NCI-H1694 (cell line): Measurements from ENCODE around the gene DGUOK.
A peak's percentile ranks its signal among the peaks of the same experiment; 100 is the strongest.

ENCODE experiments used
- DNase-seq: peaks from one replicate; lab custom pipeline; 2025; lab: John Stamatoyannopoulos, UW

Gene DGUOK

DNA sequence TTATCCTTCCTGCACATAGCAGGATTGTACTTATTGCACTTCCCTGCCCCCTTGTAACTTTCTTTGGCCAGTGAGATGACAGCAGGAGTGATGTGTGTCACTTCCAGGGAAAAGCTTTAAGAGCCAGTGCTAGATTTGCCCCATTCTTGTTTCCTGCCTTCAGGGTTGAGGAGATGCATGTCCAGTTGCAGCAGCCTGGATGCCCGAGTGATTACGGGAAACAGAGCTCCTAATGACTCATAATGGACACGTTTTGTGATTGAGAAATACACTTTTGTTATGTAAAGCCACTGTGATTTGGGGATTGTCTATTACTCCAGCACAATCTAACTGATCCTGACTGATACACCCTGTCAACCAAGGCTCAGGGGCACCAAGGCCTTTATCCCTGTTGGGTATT is 53.0 kb downstream of the DGUOK start:
- no peak for DNase-seq

DNA sequence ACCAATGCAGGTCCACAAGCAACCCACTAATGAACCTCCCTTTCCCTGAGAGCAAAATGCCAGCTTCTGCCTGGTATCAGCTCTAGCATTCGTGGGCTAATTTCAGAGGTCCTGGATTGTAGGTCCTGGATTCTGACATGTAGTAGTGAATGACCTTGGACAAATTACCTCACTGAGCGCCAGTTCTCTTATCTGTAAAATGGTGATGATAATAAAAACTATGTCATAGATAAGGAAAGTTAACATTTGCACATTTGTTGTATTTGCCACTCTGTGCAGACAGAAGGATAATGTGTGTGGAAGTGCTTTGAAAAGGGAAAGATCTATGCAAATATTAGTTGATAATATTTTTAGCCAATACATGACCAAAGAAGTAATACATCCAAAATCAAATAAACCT is 53.9 kb downstream of the DGUOK start:
- DNase-seq = no peak

DNA sequence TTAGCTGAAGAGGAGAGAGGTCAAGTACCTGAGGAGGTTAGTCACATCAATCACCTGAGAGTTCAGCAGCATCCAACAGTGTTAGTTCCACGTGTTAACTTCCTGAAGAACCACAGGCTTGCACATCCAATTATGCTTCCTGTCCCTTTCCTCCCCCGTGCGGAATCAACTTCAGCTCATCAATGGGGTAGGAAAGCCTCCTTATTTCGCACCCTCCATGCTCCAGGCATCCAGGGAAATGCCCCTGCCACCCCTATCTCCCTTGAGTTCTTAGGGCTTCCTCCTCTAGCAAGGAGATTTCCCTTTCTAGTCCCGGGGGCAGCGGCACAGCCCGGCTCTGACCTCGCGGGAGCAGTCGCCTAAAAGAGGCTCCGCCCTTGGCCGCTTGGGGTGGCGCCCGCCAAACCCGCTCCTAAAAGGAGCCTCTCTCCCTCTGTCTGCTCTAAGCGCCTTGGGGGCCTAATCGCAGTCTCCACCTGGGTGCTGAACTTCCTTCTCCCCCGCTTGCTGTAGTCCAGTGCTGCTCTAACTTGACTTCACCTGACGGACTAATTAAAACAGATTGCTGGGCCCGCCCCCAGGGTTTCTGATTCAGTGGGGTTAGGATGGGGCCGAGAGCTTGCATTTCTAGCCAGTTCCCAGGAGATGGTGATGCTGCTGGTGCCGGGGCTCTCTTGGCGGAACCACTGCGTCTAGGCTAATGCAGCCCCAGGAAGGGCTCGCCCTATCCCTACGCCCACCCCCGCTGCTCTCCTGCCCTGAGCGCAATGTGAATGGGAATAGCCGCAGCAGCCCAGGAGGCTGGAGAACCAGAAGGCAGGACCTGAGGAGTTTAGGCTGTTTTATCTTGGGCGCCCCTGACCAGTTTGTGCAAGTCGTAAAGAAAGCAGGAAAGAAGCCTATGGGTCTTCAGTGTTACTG is 54.7 kb downstream of the DGUOK start:
- DNase-seq = no peak

DNA sequence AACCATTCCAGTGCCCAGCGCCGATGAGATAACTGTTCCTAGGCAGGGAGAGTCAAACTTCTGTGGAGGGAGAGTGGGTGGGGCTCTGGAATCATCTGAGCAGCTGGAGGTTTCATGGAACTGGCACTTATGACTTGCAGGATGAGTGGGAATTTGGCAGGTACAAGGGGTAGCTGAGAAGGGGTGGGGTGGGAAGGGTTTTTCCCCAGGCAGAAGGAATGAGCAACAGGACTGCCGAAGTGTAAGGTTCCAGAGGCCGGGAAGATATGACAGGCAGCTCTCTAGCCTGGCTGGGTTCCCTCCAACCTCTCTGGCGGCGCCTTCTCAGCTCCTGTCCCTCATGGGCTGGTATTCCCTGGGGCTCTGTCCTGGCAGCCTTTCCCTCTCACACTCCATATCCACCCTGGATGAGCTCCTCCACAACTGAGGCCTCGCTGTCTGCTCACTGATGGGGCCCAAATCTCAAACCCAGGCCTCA is 55.5 kb downstream of the DGUOK start:
- peak; percentile 32 for DNase-seq

DNA sequence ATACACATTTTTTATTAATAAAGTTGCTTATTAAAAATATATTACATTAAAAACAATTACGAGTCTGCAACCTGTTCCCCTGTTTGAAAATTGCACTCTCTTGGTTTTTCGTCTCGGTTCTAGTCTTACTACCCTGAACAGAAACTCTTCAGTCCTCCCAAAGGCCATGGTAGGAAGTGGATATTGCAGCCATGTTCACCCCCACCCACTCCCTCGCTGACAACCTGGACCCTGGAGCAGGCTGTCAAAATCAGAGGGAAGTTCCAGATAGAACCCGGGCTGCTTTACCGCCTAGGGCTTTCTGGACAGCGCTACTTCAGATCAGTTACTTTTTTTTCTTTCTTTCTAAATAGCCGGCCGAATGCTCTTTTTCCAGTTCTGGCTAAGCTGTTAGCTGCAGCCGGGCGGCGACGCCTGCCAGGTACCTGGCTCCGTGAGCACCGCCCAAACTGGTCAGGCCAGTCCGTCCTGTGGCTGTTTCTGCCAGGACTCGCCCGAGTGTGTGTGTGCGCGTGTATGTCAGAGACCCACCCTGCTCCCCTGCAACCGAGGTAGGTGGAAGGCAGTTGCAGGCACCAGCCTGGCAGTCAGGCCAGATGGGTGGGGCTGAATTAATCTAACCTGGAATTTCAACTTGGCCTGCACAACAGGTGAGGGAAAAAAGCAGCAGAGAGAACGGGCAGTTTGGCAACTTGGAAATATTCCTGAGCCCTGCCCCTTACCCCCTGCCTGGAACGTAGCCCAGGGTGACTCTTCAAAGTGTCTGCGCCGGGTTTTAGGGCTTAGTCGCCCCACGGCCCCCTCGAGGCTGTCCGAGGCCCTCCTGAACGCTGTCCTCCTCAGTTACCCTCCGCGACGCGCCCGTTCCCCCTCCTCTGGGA is 56.9 kb downstream of the DGUOK start:
- no peak for DNase-seq

GRCh38 chr2:73984203-73984921 is 57.7 kb downstream of the DGUOK start, which contains the start of gene TET3:
Gene TET3 (plus strand): TSS chr2:73984910. CDS start chr2:73986404, 1,494 bp downstream.
- no peak for DNase-seq

DNA sequence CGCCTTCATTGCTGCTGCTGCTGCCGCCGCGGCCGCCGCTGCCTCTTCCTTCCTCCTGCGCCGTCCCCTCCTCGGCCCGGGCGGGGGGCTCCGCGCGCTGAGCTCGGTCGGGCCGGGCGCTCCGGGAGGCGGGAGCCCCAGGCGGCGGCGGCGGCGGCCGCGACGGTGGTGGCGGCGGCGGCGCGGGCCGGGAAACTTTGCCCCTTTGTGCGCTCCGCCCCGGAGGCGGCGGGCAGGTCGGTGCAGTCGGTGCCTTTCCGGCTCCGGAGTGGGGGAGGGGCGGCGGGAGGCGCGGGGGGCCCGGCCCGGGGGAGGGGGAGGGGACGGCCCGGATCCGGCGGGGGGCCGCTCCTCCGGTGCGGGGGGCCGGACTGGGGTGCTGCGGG is 58.2 kb downstream of the DGUOK start:
- no peak for DNase-seq

DNA sequence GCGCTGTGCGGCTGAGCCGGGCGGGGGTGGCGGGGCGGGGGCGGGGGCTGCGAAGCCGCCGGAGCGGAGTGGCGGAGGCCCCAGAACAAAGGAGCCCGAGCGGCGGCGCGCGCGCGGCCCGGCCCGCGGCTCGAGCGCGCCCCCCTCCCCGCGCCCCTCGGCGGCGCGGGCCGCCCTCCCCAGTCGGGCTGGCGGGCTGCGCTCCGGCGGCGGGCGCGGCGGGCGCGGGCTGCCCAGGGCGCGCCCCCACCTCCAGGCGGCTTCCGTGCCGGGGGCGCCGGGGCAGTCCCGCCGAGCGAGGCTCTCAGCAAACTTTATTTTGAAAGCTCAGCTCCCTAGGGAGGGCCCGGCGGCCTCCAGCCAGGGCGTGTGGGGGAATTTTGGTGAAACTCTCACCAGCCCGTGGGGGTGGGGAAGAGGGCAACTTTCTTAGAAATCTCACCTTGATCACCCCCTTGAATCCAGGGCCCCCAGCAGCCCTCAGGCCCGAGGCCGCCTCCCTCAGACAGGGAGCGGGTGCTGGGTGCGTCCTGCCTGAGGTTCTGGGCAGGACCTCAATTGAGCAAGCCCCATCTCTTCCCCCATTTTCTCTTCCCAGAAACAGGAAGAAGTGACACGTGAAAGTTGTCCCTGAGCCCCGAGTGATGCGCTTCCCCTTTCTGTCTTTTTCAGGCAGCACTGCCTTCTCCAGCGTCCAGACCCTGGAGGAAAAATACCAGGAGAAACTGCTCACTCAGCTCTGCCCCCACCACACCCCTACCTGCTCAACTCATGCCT is 58.8 kb downstream of the DGUOK start:
- DNase-seq = no peak

DNA sequence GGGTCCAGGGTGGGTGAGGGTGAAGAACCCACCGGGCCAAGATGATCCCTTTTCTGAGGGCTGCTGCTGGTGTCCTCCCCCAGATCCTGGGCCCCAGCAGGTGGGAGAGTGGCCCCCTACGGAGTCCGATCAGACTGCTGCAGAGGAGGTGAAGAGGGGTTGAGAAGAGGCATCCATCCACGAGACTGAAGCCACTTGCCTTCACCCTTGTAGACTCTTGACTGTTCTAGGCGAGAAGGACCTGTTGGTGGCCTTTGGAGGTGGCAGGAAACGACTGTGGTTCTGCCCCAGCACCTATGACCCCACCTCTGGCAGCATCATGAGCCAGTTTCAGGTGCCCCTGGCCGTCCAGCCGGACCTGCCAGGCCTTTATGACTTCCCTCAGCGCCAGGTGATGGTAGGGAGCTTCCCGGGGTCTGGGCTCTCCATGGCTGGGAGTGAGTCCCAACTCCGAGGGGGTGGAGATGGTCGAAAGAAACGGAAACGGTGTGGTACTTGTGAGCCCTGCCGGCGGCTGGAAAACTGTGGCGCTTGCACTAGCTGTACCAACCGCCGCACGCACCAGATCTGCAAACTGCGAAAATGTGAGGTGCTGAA is 59.5 kb downstream of the DGUOK start:
- DNase-seq = no peak

DNA sequence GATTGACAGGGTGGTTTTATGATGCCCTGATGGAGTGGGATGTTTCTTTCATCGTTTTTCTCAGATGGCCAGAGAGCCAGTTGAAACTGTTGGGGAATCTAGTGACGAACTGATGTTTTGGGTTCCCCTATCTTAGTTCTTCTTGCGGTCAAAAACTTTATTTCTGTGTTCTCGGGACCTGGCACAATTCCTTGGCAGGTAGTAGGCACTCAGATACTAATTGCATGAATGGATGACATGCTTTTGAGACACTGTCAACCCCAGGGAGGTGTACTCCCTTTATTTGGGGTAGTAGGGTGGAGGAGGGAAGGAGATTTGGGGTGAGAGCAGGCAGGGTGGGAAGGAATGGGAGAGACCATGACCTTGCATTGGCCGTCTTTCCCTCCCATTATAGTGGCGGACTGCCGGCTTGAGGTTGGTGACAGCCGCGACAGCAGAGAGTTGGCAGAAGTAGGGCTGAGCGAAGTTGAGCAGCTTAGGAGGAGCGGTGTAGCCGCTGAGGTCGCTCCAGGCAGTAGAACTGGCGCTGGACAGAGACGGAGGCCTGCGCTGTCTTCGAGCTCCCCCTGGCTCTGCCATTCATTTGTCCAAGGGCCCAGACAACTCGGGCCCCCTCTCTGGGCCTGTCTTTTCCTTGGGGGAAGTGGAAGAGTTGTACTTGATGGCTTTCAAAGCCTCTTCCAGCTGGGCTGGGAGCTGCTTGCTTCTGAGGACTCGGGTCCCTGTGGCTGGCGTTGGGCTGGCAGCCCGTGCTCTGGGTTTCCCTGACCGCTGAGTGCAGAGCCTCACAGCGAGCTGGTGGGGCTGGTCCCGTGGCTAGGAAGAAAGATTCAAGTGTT is 60.6 kb downstream of the DGUOK start:
- no peak for DNase-seq

- DNase-seq = no peak
Observed at GRCh38 chr2:73987948-73988700, 61.4 kb downstream of the DGUOK start.

DNA sequence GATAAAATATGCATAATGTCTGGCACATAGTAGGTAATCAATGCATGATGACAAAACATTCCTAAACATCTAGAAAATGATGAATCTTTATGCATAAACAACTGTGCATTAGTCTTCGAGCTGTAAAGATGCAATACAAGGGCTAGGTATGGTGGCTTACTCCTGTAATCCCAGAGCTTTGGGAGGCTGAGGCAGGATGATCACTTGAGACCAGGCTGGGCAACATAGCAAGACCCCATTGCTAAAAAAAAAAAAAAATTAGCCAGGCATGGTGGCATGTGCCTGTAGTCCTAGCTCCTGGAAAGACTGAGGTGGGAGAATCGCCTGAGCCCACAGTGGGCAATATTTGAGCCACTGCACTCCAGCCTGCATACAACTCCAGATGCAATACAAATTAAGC is 63.3 kb downstream of the DGUOK start:
- DNase-seq = no peak

DNA sequence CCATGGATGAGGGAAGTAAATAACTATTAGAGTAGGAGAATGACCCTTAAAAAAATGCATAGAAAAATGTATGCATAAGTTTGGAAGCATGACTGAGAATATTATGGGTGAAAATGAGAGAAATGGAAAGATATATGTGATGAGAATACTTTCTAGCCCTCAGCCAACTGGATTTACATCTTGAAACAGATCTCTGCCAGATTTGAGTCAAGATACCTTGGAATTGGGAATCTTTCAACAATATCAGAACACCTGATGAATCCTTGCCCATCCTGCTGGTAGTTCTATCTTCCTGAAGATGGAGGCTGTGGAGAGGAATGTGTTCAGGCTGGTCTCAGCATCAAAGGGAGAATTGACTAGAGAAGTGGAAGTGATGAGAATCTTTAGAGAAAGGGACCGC is 63.9 kb downstream of the DGUOK start:
- DNase-seq = no peak

DNA sequence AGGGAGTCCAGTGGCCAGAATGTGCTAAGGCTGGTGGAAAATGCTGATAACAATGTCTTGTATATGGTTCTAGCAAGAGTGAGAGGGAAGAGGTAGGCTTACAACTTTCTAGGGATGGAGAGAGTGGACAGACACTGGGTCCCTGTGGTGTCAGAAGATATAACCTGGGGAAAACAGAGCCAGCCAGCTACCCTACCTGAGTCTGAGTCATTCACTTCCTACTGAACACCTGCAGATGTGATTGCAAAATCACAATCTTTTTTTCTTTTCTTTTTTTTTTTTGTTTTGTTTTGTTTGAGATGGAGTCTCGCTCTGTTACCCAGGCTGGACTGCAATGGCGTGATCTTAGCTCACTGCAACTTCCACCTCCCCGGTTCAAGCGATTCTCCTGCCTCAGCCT is 65.4 kb downstream of the DGUOK start:
- no peak for DNase-seq

GRCh38 chr2:73993376-73993775 is 66.7 kb downstream of the DGUOK start:
- no peak for DNase-seq

GRCh38 chr2:73993778-73994177 is 67.1 kb downstream of the DGUOK start:
- DNase-seq = no peak

DNA sequence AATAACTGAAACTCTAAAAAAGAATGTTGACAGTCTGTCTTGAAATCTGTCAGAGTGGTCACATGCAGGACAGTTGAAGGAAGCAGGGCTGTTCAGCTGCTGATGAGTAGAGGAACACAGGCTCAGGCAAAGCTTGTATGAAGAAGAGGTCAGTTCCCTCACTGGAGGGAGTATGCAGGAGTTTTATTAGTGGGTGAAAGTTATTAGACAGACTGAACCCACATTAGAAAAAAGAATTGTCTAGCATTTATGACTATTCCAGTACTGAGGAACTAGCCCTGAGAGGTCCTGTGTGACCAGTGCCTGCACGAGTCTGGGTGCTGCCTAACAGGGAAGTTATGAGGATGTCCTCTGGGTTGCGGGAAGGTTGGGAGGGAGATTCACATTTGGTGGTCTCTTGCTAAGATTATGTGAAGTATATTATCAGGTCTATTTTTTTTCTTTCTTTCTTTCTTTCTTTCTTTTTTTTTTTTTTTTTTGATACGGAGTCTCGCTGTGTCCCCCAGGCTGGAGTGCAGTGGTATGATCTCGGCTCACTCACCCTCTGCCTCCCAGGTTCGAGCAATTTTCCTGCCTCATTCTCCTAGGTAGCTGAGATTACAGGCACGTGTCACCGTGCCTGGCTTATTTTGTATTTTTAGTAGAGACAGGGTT is 67.6 kb downstream of the DGUOK start:
- DNase-seq = no peak

DNA sequence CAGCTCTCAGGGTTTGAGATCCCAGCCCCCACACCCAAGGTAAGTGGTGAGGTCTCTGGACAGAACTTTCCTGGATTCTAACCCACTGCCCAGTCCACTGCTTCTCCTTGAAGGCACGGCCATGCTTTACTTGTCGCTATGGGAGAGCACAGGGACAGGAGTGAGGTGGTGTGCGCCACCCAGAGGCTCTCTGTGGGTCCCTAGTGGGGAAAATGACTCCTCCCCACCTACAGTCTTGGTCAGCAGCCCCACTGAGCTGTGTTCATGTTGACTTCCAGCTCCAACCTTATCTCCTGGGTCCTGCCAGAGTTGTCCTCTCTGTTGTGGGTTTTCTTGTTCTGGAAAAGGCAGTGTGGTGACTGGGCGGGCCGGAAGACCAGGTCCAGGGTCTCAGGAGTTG is 69.1 kb downstream of the DGUOK start:
- no peak for DNase-seq

DNA sequence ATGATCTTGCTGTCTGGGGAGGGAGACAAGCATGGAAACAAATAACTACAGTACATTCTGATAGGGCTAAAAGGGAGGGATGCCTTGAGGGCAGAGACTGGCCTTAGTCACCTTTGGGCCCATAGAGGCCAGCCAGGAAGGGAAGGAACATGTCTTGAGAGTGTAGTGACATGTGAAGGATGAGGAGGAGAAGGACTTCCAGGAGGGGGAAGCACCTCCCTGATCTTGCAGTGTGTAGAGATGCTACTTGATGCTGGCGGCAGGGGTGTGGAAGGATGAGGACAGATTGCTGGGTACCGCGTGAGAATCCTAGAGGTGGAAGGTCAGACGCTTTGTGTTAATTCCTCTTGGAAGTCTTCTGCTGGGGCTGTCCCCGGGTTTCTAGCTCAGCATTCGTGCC is 71.1 kb downstream of the DGUOK start:
- no peak for DNase-seq
